22Rv1 (cell line): ENCODE data around the gene OXT.

Source experiments
- ZFX ChIP-seq: fragments of 450-650 bp; IDR thresholded peaks from 2 replicates; pipeline ENCODE4 v1.6.1; 2017; ENCODE audit warnings: antibody characterized with exemption, borderline replicate concordance
- TF ChIP-seq, protein P1 (sequence below): fragments of 450-650 bp; IDR thresholded peaks from 2 replicates; pipeline ENCODE4 v1.5.1; 2017; ENCODE audit warnings: mild to moderate bottlenecking

DNA sequence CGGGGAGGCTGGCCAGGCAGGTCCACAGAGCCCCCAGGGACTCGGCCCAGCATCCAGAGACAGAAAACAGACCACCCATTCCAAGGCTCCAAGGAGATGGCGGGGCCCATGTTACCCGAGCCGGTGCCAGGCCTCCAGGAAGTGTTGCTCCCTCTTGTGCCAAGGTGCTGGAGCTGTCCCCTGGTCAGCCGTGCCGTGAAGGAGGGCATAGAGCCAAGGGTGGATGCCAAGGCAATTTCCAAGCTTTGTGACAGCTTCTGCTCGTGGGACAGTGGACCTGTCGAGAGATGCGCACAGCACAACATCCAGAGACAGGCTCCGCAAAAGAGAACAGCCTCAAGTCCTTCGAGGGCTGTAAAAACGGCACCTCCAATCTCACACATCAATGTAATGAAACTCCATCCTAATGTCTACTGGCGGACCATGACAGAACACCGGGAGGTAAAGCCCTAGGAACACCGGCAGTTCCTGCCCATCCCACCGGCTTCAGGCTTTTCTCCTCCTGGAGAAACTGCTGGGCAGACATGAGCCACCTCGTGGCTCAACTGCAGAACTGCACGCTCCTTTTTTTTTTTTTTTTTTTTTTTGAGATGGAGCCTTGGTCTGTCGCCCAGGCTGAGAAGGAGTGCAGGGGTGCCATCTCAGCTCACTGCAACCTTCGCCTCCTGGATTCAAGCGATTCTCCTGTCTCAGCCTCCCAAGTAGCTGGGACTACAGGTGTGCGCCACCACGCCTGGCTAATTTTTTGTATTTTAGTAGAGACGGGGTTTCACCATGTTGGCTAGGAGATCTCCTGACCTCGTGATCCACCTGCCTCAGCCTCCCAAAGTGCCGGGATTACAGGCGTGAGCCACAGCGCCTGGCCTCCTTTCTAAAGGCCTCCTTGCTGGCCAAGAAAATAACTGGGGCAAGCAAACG is 44.0 kb downstream of the OXT start:
- TF ChIP-seq, protein P1, sequence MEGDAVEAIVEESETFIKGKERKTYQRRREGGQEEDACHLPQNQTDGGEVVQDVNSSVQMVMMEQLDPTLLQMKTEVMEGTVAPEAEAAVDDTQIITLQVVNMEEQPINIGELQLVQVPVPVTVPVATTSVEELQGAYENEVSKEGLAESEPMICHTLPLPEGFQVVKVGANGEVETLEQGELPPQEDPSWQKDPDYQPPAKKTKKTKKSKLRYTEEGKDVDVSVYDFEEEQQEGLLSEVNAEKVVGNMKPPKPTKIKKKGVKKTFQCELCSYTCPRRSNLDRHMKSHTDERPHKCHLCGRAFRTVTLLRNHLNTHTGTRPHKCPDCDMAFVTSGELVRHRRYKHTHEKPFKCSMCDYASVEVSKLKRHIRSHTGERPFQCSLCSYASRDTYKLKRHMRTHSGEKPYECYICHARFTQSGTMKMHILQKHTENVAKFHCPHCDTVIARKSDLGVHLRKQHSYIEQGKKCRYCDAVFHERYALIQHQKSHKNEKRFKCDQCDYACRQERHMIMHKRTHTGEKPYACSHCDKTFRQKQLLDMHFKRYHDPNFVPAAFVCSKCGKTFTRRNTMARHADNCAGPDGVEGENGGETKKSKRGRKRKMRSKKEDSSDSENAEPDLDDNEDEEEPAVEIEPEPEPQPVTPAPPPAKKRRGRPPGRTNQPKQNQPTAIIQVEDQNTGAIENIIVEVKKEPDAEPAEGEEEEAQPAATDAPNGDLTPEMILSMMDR, result peak; percentile 92
- no peak for TF ChIP-seq ZFX
